ENCODE data around the gene PLCB4.

DNA sequence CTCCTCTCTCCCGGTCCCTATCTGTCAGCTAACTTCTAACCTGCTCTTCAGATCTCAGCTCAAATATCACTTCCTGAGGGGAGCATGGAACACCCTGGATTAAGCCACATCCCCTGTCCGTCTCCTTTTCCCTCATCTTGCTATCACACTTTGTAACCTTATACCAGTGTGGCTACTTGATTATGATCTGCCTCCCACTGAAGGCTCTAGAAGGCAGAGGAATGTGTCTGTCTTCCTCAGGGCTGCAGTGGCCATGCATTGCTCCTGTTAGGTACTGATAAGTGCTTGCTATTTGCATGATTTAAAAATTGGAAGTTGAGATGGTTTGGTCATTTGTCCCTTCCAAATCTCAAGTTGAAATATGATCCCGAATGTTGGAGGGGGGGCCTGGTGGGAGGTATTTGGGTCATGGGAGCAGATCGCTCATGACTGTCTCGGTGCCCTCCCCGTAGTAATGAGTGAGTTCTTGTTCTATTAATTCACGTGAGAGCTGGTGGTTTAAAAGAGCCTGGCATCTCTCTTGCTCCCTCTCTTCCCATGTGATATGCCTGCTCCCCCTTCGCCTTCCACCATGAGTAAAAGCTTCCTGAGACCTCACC lies 71.4 kb downstream of the PLCB4 start:
- TF ChIP-seq, protein P1, sequence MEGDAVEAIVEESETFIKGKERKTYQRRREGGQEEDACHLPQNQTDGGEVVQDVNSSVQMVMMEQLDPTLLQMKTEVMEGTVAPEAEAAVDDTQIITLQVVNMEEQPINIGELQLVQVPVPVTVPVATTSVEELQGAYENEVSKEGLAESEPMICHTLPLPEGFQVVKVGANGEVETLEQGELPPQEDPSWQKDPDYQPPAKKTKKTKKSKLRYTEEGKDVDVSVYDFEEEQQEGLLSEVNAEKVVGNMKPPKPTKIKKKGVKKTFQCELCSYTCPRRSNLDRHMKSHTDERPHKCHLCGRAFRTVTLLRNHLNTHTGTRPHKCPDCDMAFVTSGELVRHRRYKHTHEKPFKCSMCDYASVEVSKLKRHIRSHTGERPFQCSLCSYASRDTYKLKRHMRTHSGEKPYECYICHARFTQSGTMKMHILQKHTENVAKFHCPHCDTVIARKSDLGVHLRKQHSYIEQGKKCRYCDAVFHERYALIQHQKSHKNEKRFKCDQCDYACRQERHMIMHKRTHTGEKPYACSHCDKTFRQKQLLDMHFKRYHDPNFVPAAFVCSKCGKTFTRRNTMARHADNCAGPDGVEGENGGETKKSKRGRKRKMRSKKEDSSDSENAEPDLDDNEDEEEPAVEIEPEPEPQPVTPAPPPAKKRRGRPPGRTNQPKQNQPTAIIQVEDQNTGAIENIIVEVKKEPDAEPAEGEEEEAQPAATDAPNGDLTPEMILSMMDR (IDR thresholded peaks at IDR 0.05) = no peak
- TF ChIP-seq EZH2 (IDR thresholded peaks at IDR 0.05) = no peak
